ENCODE data around the gene F12.

DNA sequence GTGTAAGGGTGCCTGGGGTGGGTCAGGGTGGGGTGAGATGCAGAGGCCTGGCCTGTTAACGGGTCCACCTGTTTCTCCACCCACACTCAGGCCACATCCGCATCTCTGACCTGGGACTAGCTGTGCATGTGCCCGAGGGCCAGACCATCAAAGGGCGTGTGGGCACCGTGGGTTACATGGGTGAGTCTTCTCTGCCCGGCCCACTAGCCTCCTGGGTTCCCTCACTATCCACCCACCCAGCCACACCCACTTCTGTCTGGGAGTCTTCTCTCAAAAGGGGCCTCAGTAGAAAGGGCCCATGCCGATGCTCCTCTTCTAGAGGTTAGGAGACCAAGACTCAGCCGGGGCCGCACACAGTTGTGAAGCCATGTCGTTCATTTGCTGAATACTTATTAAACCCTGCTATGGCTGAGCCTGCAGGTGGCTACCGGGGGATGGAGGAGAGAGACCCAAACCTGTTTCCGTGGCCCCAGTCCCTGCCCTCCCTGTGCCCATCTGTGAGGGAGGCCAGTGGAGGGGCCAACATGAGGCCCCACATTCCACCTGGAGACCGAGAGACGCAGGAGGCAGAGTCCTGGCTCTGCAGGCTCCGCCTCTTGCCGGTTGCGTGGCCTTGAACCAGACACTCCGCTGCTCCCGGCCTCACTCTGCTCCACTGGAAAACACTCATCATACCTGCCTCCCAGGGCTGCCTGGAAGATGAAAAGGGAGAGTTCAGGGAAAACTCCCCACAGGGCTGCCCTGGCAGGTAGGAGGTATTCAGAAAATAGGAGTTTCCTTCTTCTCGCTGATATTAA lies 25.8 kb upstream of the F12 start:
- TF ChIP-seq, protein P1, sequence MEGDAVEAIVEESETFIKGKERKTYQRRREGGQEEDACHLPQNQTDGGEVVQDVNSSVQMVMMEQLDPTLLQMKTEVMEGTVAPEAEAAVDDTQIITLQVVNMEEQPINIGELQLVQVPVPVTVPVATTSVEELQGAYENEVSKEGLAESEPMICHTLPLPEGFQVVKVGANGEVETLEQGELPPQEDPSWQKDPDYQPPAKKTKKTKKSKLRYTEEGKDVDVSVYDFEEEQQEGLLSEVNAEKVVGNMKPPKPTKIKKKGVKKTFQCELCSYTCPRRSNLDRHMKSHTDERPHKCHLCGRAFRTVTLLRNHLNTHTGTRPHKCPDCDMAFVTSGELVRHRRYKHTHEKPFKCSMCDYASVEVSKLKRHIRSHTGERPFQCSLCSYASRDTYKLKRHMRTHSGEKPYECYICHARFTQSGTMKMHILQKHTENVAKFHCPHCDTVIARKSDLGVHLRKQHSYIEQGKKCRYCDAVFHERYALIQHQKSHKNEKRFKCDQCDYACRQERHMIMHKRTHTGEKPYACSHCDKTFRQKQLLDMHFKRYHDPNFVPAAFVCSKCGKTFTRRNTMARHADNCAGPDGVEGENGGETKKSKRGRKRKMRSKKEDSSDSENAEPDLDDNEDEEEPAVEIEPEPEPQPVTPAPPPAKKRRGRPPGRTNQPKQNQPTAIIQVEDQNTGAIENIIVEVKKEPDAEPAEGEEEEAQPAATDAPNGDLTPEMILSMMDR (conservative IDR thresholded peaks at IDR 0.05; ENCODE audit: low read depth, low read length): no peak
- no peak for TF ChIP-seq EZH2 (IDR thresholded peaks at IDR 0.05; ENCODE audit: borderline replicate concordance, low read depth, low read length, poor library complexity, severe bottlenecking)

Data from A673 (cell line).